HEK293 (cell line): ENCODE data around the gene PKD2L1.

Source experiments
- CTCF ChIP-seq: fragments of 450-650 bp; formaldehyde crosslinking; IDR thresholded peaks from 2 replicates; pipeline ENCODE4 v1.5.1; 2016; ENCODE audit warnings: missing biosample characterization, missing genetic modification characterization
- ZBTB8A ChIP-seq: fragments of 450-650 bp; formaldehyde crosslinking; IDR thresholded peaks from 2 replicates; pipeline ENCODE4 v1.5.1; 2016; ENCODE audit warnings: missing biosample characterization, missing genetic modification characterization
- ZNF561 ChIP-seq: fragments of 450-650 bp; IDR thresholded peaks from 2 replicates; pipeline ENCODE4 v1.5.1; 2018; ENCODE audit warnings: missing biosample characterization, missing genetic modification characterization, borderline replicate concordance
- ZNF707 ChIP-seq: fragments of 450-650 bp; formaldehyde crosslinking; IDR thresholded peaks from 2 replicates; pipeline ENCODE4 v1.5.1; 2016; ENCODE audit warnings: missing biosample characterization, missing genetic modification characterization
- ZSCAN5A ChIP-seq: fragments of 450-650 bp; formaldehyde crosslinking; IDR thresholded peaks from 2 replicates; pipeline ENCODE4 v1.5.1; 2016; ENCODE audit warnings: missing biosample characterization, missing genetic modification characterization

GRCh38 chr10:100372415-100373297 lies 42.6 kb upstream of the PKD2L1 start:
- no peak for TF ChIP-seq ZBTB8A (tag by site-specific recombination)
- TF ChIP-seq CTCF (tag by site-specific recombination) = peak; percentile 47
- TF ChIP-seq ZNF561 = no peak
- no peak for TF ChIP-seq ZNF707 (tag by site-specific recombination)
- TF ChIP-seq ZSCAN5A = no peak
